GM23338 (cell line): ENCODE results near the gene MRNIP. TPM values are rescaled to one million over a fixed set of nuclear protein-coding genes. Genes with fewer than 3 reads are reported as not detected.

Experiments
- ATAC-seq: fragments of 200-7000 bp; cut with Tn5 transposase; 3 replicates; pipeline ENCODE4 v1.9.1; 2020
- DNase-seq: peaks from one replicate; pipeline ENCODE4 v3.0.0-alpha.2; 2015; ENCODE audit warnings: low spot score
- H2AFZ ChIP-seq: fragments of 200-600 bp; sonication (generic); 2 replicates; pipeline ENCODE4 v1.8.0; 2016; ENCODE audit warnings: antibody characterized with exemption, mild to moderate bottlenecking, moderate library complexity
- H3F3A ChIP-seq: fragments of 200-600 bp; sonication (generic); replicated peaks from 2 replicates; pipeline ENCODE4 v1.8.0; 2017; ENCODE audit warnings: antibody characterized with exemption, mixed run types, low read depth
- H3K27ac ChIP-seq: fragments of 200-600 bp; sonication (generic); 2 replicates; pipeline ENCODE4 v1.6.1; 2016; ENCODE audit warnings: low read depth
- H3K27me3 ChIP-seq: fragments of 200-600 bp; sonication (generic); 2 replicates; pipeline ENCODE4 v1.8.0; 2016; ENCODE audit warnings: mild to moderate bottlenecking, mixed run types, moderate library complexity; ENCODE audit not compliant: insufficient read depth
- H3K36me3 ChIP-seq: fragments of 200-600 bp; sonication (generic); 2 replicates; pipeline ENCODE4 v1.8.0; 2016; ENCODE audit warnings: mild to moderate bottlenecking; ENCODE audit not compliant: insufficient read depth
- H3K4me1 ChIP-seq: fragments of 200-600 bp; sonication (generic); 2 replicates; pipeline ENCODE4 v1.8.0; 2016; ENCODE audit warnings: mild to moderate bottlenecking, moderate library complexity; ENCODE audit not compliant: insufficient read depth
- H3K4me2 ChIP-seq: fragments of 200-600 bp; sonication (generic); 2 replicates; pipeline ENCODE4 v1.7.1; 2017; ENCODE audit warnings: mixed run types
- H3K4me3 ChIP-seq: fragments of 200-600 bp; sonication (generic); 2 replicates; pipeline ENCODE4 v1.6.1; 2016; ENCODE audit warnings: mixed run types
- H3K79me2 ChIP-seq: fragments of 200-600 bp; sonication (generic); replicated peaks from 2 replicates; pipeline ENCODE4 v1.8.0; 2017; ENCODE audit warnings: mild to moderate bottlenecking; ENCODE audit not compliant: insufficient read depth
- H3K9me2 ChIP-seq: fragments of 200-600 bp; sonication (generic); 2 replicates; pipeline ENCODE4 v1.8.0; 2017; ENCODE audit not compliant: insufficient read depth
- H4K20me1 ChIP-seq: fragments of 200-600 bp; sonication (generic); replicated peaks from 2 replicates; pipeline ENCODE4 v1.8.0; 2017; ENCODE audit warnings: mild to moderate bottlenecking; ENCODE audit not compliant: insufficient read depth
- H3K27ac Mint-ChIP-seq: 2 replicates; pipeline ENCODE4 v1.8.0; 2020; ENCODE audit warnings: inconsistent platforms, mild to moderate bottlenecking, moderate library complexity, mixed read lengths
- H3K27me3 Mint-ChIP-seq: 3 replicates; pipeline ENCODE4 v1.8.0; 2022; ENCODE audit warnings: low read depth, mild to moderate bottlenecking, moderate library complexity, mixed read lengths, inconsistent platforms; ENCODE audit not compliant: insufficient read depth, poor library complexity
- H3K36me3 Mint-ChIP-seq: 3 replicates; pipeline ENCODE4 v1.8.0; 2021; ENCODE audit warnings: low read depth, mild to moderate bottlenecking, inconsistent platforms, moderate library complexity, mixed read lengths
- H3K4me1 Mint-ChIP-seq: 3 replicates; pipeline ENCODE4 v1.8.0; 2020; ENCODE audit warnings: mild to moderate bottlenecking, inconsistent platforms, mixed read lengths
- H3K4me3 Mint-ChIP-seq: 3 replicates; pipeline ENCODE4 v1.8.0; 2021; ENCODE audit warnings: moderate library complexity, mild to moderate bottlenecking, inconsistent platforms, mixed read lengths
- H3K9me3 Mint-ChIP-seq: 3 replicates; pipeline ENCODE4 v1.8.0; 2020; ENCODE audit warnings: moderate library complexity, mild to moderate bottlenecking, inconsistent platforms, mixed read lengths
- EZH2phosphoT487 ChIP-seq: fragments of 200-600 bp; sonication (generic); IDR thresholded peaks from one replicate; pipeline ENCODE4 v1.8.1; 2018; ENCODE audit warnings: antibody characterized with exemption; ENCODE audit not compliant: unreplicated experiment
- JUNB ChIP-seq: IDR thresholded peaks from one replicate; pipeline ENCODE4 v1.6.1; 2016; ENCODE audit warnings: antibody characterized with exemption; ENCODE audit not compliant: unreplicated experiment
- POLR2AphosphoS5 ChIP-seq: IDR thresholded peaks from 2 replicates; pipeline ENCODE4 v1.6.1; 2016; ENCODE audit warnings: antibody characterized with exemption, low read depth
- ZNF114 ChIP-seq: fragments of 250-450 bp; sonication (Bioruptor Pico); IDR thresholded peaks from 2 replicates; pipeline ENCODE4 v1.5.0; 2020; ENCODE audit warnings: mild to moderate bottlenecking, moderate library complexity
- ZNF331 ChIP-seq: fragments of 250-450 bp; sonication (Bioruptor Pico); IDR thresholded peaks from 2 replicates; pipeline ENCODE4 v1.5.0; 2020; ENCODE audit warnings: low read depth, mild to moderate bottlenecking, moderate library complexity
- polyA plus RNA-seq: library from polyadenylated mRNA; unstranded; fragments of >200 nt; fragmentation: Nextera tagmentation; extraction: Ambion mirVana; gene quantifications from 2 replicates; pipeline ENCODE4 v1.2.1, GENCODE V29; 2016
- total RNA-seq: library from RNA; depleted of rRNA; stranded (reverse); fragments of >200 nt; shearing (Covaris generic); gene quantifications from 2 replicates; pipeline ENCODE4 v1.2.3, GENCODE V29; 2014
- TF ChIP-seq, protein P1 (sequence below): IDR thresholded peaks from one replicate; pipeline ENCODE4 v1.6.1; 2018; ENCODE audit warnings: antibody characterized with exemption; ENCODE audit not compliant: unreplicated experiment
- TF ChIP-seq, protein P2 (sequence below), 2 experiments: fragments of 200-600 bp in 1 of 2; sonication (generic) in 1 of 2; conservative IDR thresholded peaks; 2 replicates each; pipeline versions ENCODE4 v1.5.1 to v1.6.1; 2016 to 2017; ENCODE audit warnings: antibody characterized with exemption in 2 of 2, low read depth in 2 of 2, mild to moderate bottlenecking in 2 of 2, moderate library complexity in 1 of 2
- TF ChIP-seq, protein P3 (sequence below): IDR thresholded peaks from 2 replicates; pipeline ENCODE4 v1.6.1; 2016; ENCODE audit warnings: antibody characterized with exemption

Gene MRNIP
- total and polyA plus RNA-seq, 2 experiments from 2014 or later: 18.2 to 34.4 TPM

DNA sequence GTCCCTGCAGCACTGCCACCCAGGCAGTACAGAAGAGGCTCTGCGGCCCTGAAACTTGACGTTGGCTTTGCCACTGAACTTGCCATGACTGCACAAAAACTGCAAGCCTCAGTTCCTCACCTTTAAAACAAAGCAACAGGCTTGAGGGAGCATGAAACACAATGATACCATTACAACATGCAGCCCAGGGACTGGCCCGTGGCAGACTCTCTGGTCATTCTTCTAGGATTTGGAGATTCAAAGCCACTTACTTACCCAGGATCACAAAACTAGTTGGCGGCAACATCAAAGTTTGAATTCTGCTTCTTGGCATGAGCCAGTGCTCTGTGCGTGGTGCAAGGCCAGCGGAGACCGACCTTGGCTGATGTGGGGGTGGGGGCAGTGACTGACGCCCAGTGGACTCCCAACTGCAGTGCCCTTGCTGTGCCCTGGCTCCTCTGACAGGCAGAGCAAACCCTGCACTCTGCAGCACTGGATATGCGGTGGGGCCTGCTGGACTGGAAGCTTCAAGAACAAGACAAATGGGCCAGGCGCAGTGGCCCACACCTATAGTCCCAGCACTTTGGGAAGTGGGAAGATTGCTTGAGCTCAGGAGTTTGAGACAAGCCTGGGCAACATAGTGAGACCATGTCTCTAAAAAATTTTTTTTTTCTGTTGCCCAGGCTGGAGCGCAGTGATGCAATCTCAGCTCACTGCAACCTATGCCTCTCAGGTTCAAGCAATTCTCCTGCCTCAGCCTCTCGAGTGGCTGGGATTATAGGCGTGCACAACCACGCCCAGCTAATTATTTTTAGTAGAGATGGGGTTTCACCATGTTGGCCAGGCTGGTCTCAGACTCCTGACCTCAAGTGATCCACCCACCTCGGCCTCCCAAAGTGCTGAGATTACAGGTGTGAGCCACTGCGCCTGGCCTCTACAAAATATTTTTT lies 19.0 kb downstream of the MRNIP start:
- ATAC-seq (0 out of 3 replicates have a peak, but pooled peaks have one; percentile 9), DNase-seq (no peak)
- Histone ChIP-seq H3K79me2 (no peaks in the 10 kb centered on the region), H3F3A (peaks cover 12% of the 10 kb centered on the region; the same call in 1 of the 2 replicates), H3K36me3 (peaks cover 9% of the 10 kb centered on the region), H4K20me1 (0 out of 2 replicates have a peak, but pooled peaks cover 2% of the 10 kb centered on the region), H3K27ac (peak overlapping the region; percentile 84), H3K9me2 (no peaks in the 10 kb centered on the region), H3K4me1 (no peaks in the 10 kb centered on the region), H2AFZ (no peak overlapping the region), H3K4me2 (no peak overlapping the region), H3K27me3 (no peaks in the 10 kb centered on the region), H3K4me3 (no peak overlapping the region)
- no peak for TF ChIP-seq ZNF331 (CRISPR knock-in tag)
- TF ChIP-seq, protein P1, sequence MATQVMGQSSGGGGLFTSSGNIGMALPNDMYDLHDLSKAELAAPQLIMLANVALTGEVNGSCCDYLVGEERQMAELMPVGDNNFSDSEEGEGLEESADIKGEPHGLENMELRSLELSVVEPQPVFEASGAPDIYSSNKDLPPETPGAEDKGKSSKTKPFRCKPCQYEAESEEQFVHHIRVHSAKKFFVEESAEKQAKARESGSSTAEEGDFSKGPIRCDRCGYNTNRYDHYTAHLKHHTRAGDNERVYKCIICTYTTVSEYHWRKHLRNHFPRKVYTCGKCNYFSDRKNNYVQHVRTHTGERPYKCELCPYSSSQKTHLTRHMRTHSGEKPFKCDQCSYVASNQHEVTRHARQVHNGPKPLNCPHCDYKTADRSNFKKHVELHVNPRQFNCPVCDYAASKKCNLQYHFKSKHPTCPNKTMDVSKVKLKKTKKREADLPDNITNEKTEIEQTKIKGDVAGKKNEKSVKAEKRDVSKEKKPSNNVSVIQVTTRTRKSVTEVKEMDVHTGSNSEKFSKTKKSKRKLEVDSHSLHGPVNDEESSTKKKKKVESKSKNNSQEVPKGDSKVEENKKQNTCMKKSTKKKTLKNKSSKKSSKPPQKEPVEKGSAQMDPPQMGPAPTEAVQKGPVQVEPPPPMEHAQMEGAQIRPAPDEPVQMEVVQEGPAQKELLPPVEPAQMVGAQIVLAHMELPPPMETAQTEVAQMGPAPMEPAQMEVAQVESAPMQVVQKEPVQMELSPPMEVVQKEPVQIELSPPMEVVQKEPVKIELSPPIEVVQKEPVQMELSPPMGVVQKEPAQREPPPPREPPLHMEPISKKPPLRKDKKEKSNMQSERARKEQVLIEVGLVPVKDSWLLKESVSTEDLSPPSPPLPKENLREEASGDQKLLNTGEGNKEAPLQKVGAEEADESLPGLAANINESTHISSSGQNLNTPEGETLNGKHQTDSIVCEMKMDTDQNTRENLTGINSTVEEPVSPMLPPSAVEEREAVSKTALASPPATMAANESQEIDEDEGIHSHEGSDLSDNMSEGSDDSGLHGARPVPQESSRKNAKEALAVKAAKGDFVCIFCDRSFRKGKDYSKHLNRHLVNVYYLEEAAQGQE: no peak
- TF ChIP-seq ZNF114 (CRISPR knock-in tag): no peak
- TF ChIP-seq, protein P2, sequence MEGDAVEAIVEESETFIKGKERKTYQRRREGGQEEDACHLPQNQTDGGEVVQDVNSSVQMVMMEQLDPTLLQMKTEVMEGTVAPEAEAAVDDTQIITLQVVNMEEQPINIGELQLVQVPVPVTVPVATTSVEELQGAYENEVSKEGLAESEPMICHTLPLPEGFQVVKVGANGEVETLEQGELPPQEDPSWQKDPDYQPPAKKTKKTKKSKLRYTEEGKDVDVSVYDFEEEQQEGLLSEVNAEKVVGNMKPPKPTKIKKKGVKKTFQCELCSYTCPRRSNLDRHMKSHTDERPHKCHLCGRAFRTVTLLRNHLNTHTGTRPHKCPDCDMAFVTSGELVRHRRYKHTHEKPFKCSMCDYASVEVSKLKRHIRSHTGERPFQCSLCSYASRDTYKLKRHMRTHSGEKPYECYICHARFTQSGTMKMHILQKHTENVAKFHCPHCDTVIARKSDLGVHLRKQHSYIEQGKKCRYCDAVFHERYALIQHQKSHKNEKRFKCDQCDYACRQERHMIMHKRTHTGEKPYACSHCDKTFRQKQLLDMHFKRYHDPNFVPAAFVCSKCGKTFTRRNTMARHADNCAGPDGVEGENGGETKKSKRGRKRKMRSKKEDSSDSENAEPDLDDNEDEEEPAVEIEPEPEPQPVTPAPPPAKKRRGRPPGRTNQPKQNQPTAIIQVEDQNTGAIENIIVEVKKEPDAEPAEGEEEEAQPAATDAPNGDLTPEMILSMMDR (conservative IDR thresholded peaks at IDR 0.05; ENCODE audit: low read depth in 2 of 2): no peak
- no peak for TF ChIP-seq EZH2phosphoT487
- no peak for TF ChIP-seq JUNB
- TF ChIP-seq, protein P3, sequence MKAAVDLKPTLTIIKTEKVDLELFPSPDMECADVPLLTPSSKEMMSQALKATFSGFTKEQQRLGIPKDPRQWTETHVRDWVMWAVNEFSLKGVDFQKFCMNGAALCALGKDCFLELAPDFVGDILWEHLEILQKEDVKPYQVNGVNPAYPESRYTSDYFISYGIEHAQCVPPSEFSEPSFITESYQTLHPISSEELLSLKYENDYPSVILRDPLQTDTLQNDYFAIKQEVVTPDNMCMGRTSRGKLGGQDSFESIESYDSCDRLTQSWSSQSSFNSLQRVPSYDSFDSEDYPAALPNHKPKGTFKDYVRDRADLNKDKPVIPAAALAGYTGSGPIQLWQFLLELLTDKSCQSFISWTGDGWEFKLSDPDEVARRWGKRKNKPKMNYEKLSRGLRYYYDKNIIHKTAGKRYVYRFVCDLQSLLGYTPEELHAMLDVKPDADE: no peak
- 0 out of 2 replicates have a peak, but pooled peaks have one; percentile 11 for TF ChIP-seq POLR2AphosphoS5
- Mint-ChIP-seq H3K36me3 (peaks cover 87% of the 10 kb centered on the region), H3K4me1 (no peaks in the 10 kb centered on the region), H3K27ac (peak overlapping the region; percentile 40), H3K27me3 (peaks cover 26% of the 10 kb centered on the region), H3K4me3 (no peak overlapping the region), H3K9me3 (peaks cover 14% of the 10 kb centered on the region)
